HG03439 (cell line): ENCODE measurements around the gene C18orf63.
"Not testable (repeated sequence)": the region's sequence is repeated elsewhere in the genome, so short reads cannot be mapped to it uniquely, and the experiment has no call there.

ENCODE experiments used
- ATAC-seq: cut with Tn5 transposase; IDR thresholded peaks from one replicate; pipeline ENCODE4 v1.9.1; 2021; ENCODE audit warnings: mild to moderate bottlenecking, moderate library complexity; ENCODE audit not compliant: unreplicated experiment

C18orf63 gene

GRCh38 chr18:74326791-74327190, 11.2 kb downstream of the C18orf63 start:
- ATAC-seq = not testable (repeated sequence)

GRCh38 chr18:74328206-74328605, 12.6 kb downstream of the C18orf63 start:
- ATAC-seq = no peak

- ATAC-seq = no peak
These were observed 14.1 kb downstream of the C18orf63 start for GRCh38 chr18:74329688-74330205.

GRCh38 chr18:74331404-74331803, 15.8 kb downstream of the C18orf63 start:
- ATAC-seq = no peak

- ATAC-seq = no peak
These were observed 17.5 kb downstream of the C18orf63 start for GRCh38 chr18:74333091-74333490.

GRCh38 chr18:74334242-74334893, 18.7 kb downstream of the C18orf63 start:
- ATAC-seq = no peak

- no peak for ATAC-seq
These were observed 21.0 kb downstream of the C18orf63 start for GRCh38 chr18:74336656-74337055.

- ATAC-seq = no peak
These were observed 21.7 kb downstream of the C18orf63 start for GRCh38 chr18:74337155-74337911.

- no peak for ATAC-seq
These were observed 22.3 kb downstream of the C18orf63 start for GRCh38 chr18:74337912-74338309.

GRCh38 chr18:74342416-74343043, 26.9 kb downstream of the C18orf63 start:
- peak; percentile 49 for ATAC-seq

- no peak for ATAC-seq
These were observed 30.6 kb downstream of the C18orf63 start for GRCh38 chr18:74346206-74346605.

GRCh38 chr18:74348581-74348980, 32.9 kb downstream of the C18orf63 start:
- ATAC-seq = no peak

- ATAC-seq = no peak
These were observed 35.7 kb downstream of the C18orf63 start for GRCh38 chr18:74351354-74351753.

- ATAC-seq = peak; percentile 62
These were observed 37.6 kb downstream of the C18orf63 start for GRCh38 chr18:74353169-74353775.

GRCh38 chr18:74356959-74357358, 41.3 kb downstream of the C18orf63 start:
- peak; percentile 46 for ATAC-seq

GRCh38 chr18:74360852-74361655, 45.4 kb downstream of the C18orf63 start:
- no peak for ATAC-seq

GRCh38 chr18:74367905-74368304, 52.3 kb downstream of the C18orf63 start:
- no peak for ATAC-seq

GRCh38 chr18:74368901-74369705, 53.5 kb downstream of the C18orf63 start:
- no peak for ATAC-seq

GRCh38 chr18:74370115-74370514, 54.5 kb downstream of the C18orf63 start:
- ATAC-seq = no peak

GRCh38 chr18:74373428-74373827, 57.8 kb downstream of the C18orf63 start:
- no peak for ATAC-seq
